Kidney epithelial cell (primary cell): ENCODE results near the gene ST6GALNAC3. TPM values are rescaled to one million over a fixed set of nuclear protein-coding genes. Genes with fewer than 3 reads are reported as not detected.
"Not testable (repeated sequence)": the region's sequence is repeated elsewhere in the genome, so short reads cannot be mapped to it uniquely, and the experiment has no call there.

Experiments used
- DNase-seq: peaks from one replicate; pipeline ENCODE4 v3.0.0-alpha.2; 2010; ENCODE audit warnings: low read depth
- H3K27me3 ChIP-seq: 2 replicates; pipeline ENCODE4 v1.6.0; 2011; ENCODE audit warnings: low read length; ENCODE audit not compliant: control insufficient read depth, insufficient read depth
- H3K36me3 ChIP-seq: 2 replicates; pipeline ENCODE4 v1.5.1; 2011; ENCODE audit warnings: low read length; ENCODE audit not compliant: control insufficient read depth, insufficient read depth
- H3K4me3 ChIP-seq: 2 replicates; pipeline ENCODE4 v1.5.1; 2011; ENCODE audit warnings: low read depth, mild to moderate bottlenecking, control low read depth, low read length
- total RNA-seq: library from RNA; depleted of rRNA; stranded (reverse); fragments of >200 nt; gene quantifications from 2 replicates; pipeline ENCODE4 v1.2.3, GENCODE V29; 2015
- TF ChIP-seq, protein P1 (sequence below): IDR thresholded peaks from 2 replicates; pipeline ENCODE4 v1.5.1; 2011; ENCODE audit warnings: mild to moderate bottlenecking, moderate library complexity, low read length, control low read depth, inconsistent platforms; ENCODE audit not compliant: insufficient read depth, poor library complexity, severe bottlenecking

ST6GALNAC3 gene
- total RNA-seq, 1 donor from 2014 or later, result 4.1 TPM

DNA sequence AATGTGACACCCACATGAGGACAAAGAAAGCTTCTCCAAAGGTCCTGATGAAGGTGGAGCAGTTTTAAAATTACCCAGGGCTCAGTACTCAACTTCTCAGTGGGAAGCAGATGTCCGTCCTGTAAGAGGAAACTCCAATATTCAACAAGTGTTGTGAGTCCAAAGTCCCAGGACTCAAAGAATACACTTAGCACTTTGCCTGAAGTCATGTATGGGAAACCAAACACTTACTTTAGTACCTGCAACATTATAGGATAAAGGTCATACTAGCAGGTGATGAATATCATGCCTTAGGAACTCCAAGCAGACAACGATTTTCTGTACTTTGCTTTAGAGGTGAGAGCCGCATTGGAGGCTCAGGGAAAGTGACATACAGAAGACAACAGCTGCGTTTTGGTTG, 37.2 kb upstream of the ST6GALNAC3 start:
- Histone ChIP-seq H3K27me3 (no peaks in the 10 kb centered on the region), H3K36me3 (no peaks in the 10 kb centered on the region), H3K4me3 (no peak overlapping the region)
- no peak for DNase-seq
- TF ChIP-seq, protein P1, sequence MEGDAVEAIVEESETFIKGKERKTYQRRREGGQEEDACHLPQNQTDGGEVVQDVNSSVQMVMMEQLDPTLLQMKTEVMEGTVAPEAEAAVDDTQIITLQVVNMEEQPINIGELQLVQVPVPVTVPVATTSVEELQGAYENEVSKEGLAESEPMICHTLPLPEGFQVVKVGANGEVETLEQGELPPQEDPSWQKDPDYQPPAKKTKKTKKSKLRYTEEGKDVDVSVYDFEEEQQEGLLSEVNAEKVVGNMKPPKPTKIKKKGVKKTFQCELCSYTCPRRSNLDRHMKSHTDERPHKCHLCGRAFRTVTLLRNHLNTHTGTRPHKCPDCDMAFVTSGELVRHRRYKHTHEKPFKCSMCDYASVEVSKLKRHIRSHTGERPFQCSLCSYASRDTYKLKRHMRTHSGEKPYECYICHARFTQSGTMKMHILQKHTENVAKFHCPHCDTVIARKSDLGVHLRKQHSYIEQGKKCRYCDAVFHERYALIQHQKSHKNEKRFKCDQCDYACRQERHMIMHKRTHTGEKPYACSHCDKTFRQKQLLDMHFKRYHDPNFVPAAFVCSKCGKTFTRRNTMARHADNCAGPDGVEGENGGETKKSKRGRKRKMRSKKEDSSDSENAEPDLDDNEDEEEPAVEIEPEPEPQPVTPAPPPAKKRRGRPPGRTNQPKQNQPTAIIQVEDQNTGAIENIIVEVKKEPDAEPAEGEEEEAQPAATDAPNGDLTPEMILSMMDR, result no peak

DNA sequence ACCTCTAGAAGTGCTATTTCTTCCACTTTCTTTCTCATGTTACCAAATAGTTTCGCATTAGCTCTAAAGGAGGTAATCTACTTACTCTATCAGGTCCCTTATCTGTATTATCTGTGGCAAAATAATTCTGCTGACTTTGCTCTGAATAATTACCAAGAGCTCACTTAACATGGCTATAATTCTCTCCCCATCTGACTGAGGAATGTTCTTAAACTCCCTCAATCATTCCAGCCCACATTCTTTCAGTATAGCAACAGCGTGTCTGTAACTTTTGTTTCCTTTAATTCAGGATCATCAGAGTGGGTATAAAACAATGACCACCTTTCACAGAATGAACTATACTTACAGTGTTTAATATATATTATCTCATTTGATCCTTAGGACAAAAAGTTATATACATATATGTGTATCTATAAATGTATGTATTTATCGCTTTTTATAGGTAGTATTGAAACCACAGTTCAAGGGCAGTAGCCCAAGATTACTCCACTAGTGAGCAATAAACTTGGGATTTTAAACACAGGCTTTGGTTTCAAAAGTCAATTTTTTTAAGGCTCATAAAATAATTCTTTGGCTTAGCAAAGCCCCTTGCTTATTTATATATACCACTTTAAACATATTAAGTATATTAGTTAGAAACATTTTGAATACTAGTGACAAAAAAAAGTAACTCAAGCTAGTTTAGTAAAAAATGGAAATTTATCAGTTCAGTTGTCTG, 36.1 kb upstream of the ST6GALNAC3 start:
- no peaks in the 10 kb centered on the region for H3K36me3 ChIP-seq
- H3K4me3 ChIP-seq, result no peak overlapping the region
- H3K27me3 ChIP-seq, result no peaks in the 10 kb centered on the region
- TF ChIP-seq, protein P1, result no peak
- no peak for DNase-seq

DNA sequence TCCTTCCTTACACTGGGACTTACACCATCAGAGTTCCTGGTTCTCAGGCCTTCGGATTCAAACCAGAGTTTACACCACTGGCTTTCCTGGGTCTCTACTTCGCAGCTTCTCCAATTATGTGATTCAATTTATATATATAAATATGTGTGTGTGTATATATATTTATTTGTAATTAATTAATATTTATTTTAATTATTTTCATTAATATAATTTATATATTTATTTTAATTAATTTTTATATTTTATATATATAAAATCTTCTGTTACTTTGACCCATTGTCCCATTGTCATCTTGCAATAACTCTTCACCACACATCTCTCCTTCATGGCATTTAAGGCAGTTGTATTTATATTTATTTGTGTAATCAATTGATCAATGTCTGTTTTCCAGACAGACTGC, 28.4 kb upstream of the ST6GALNAC3 start:
- Histone ChIP-seq H3K36me3 (no peaks in the 10 kb centered on the region), H3K4me3 (no peak overlapping the region), H3K27me3 (no peaks in the 10 kb centered on the region)
- TF ChIP-seq, protein P1, result no peak
- DNase-seq, result no peak

DNA sequence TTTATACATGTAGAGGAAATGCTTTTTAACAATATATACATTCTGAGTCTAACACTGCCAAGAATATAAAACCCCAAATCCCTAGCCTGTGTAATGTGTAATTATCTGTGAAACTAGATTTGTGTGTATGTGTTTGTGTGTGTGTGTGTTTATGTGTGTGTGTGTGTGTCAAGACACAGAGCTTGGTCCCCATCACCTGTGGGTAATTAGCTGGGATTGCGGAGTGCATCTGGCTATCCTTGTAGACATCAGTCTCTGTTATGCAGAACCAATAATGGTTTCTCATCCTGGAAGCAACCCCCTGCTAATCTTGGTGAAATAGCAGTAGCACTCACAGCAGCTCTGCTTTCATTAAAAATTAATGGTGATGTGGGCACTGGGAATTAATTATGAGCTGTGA, 26.3 kb upstream of the ST6GALNAC3 start:
- TF ChIP-seq, protein P1, result no peak
- no peaks in the 10 kb centered on the region for H3K27me3 ChIP-seq
- no peak for DNase-seq
- no peak overlapping the region for H3K4me3 ChIP-seq
- H3K36me3 ChIP-seq, result no peaks in the 10 kb centered on the region

DNA sequence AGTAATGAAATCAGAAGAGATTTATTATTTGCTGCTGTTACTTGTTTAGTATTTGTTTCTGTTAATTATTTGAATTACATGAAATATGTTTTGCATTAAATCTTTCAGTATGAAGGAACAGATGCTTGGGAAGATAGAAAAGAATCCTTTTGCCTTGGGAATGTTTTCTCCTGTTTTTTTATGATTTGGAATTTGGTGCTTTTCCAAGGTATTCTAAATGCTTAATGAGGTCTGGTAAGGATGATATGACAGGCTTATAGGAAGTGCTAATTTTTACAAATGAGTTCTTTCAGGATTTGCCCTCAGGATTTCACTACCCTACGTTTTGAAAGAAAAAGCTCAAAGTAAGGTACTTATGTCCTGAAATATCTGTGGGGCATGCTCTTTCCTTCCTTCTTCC, 25.6 kb upstream of the ST6GALNAC3 start:
- Histone ChIP-seq H3K36me3 (no peaks in the 10 kb centered on the region), H3K27me3 (no peaks in the 10 kb centered on the region), H3K4me3 (no peak overlapping the region)
- TF ChIP-seq, protein P1, result no peak
- no peak for DNase-seq

DNA sequence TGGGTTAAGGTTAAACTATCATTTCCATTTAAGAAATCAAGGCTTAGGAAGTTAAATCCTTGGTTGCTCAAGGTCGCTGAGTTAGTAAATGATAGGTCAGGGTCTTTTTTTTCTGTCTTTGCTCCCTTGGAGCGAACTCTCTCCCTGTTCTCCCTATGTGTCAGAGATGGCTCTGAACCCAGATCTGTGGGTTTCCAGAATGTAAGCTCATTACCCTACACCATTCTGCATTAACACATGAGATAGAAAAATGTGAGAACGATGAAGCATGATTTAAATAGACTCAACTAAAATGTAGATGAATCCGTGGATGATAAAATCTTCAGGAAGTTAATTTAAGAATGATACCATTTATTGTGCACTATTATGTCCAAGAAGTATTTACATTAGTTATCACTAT, 25.0 kb upstream of the ST6GALNAC3 start:
- H3K27me3 ChIP-seq, result no peaks in the 10 kb centered on the region
- no peaks in the 10 kb centered on the region for H3K36me3 ChIP-seq
- DNase-seq, result no peak
- TF ChIP-seq, protein P1, result no peak
- no peak overlapping the region for H3K4me3 ChIP-seq

DNA sequence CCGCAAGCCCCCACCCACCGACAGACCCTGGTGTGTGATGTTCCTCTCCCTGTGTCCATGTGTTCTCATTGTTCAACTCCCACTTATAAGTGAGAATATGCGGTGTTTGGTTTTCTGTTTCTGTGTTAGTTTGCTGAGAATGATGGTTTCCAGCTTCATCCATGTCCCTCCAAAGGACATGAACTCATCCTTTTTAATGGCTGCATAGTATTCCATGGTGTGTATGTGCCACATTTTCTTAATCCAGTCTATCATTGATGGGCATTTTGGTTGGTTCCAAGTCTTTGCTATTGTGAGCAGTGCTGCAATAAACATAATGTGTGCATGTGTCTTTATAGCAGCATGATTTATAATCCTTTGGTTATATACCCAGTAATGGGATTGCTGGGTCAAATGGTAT, 24.5 kb upstream of the ST6GALNAC3 start:
- H3K36me3 ChIP-seq, DNase-seq, H3K4me3 ChIP-seq, H3K27me3 ChIP-seq: not testable (repeated sequence)
